ENCODE results near the gene RAPGEF4.

GRCh38 chr2:172833898-172834297 is 98.3 kb downstream of the RAPGEF4 start:
- no peak for TF ChIP-seq POLR2A (IDR thresholded peaks at IDR 0.05; ENCODE audit: low read length)
- TF ChIP-seq GATA1 (IDR thresholded peaks at IDR 0.05; ENCODE audit: low read depth, low read length) = no peak

Data from erythroblast (primary cell).